ENCODE data around the gene RAB11FIP3. TPM values are rescaled to one million over a fixed set of nuclear protein-coding genes. Genes with fewer than 3 reads are reported as not detected.

Gene RAB11FIP3
- total and polyA plus RNA-seq, 2 of the 13 experiments (the other 11 are each of a cell fraction or from before 2014, with no cell fraction given): 34.3 to 57.6 TPM

- TF ChIP-seq RXRA (CRISPR knock-in tag; IDR thresholded peaks at IDR 0.05): 0 out of 2 replicates have a peak, but pooled peaks have one; percentile 42
Measured at GRCh38 chr16:564690-565418, 139.4 kb downstream of the RAB11FIP3 start (continued).

GRCh38 chr16:565419-566330 is 140.2 kb downstream of the RAB11FIP3 start:
- H3K27me3 ChIP-seq (ENCODE audit: control insufficient read depth in 1 of 2, insufficient read depth in 2 of 2, low read length in 2 of 2): peaks cover 16 to 52% of the 10 kb centered on the region in 2 experiments
- H3K79me2 ChIP-seq (ENCODE audit: insufficient read depth, low read length): peaks cover 4% of the 10 kb centered on the region
- no peak overlapping the region for H2AFZ ChIP-seq (ENCODE audit: low read length)
- peaks cover 69% of the 10 kb centered on the region for H3K4me1 ChIP-seq (ENCODE audit: insufficient read depth, low read length)
- peak; percentile 5; the same call in 1 of the 3 replicates for ATAC-seq
- peak overlapping the region; percentile 91 for H3K4me2 ChIP-seq (ENCODE audit: low read depth, low read length)
- POLR2A ChIA-PET: no interaction called here
- no peaks in the 10 kb centered on the region for H4K20me1 ChIP-seq (ENCODE audit: insufficient read depth, low read length)
- in situ Hi-C loops (cut with HindIII; ENCODE audit: extremely low pct_ligation_motif_present, low pct_unique_long_range_greater_than_20kb): no loop called here
- no TSS peak for BruUV-seq (replicated peaks)
- H3K4me3 ChIP-seq (replicated peaks in 1 of 3; ENCODE audit: insufficient read depth in 1 of 3, low read depth in 2 of 3, low read length in 3 of 3): peak overlapping the region; percentile 55 to 92 (median 65)
- intact Hi-C loops (cut with micrococcal nuclease; ENCODE audit: unreplicated experiment): loop anchor here (5.0 kb wide), 1 partner anchor 33 kb away; no protein-coding TSS in a partner anchor
- DNase-seq (ENCODE audit: low spot score): no peak
- CTCF ChIA-PET (ENCODE audit: low intra/inter-chr PET ratio, low total read pairs): no interaction called here
- no peak for FAIRE-seq
- no peaks in the 10 kb centered on the region for H3K9me3 ChIP-seq (ENCODE audit: low read length)
- H3K36me3 ChIP-seq (replicated peaks in 1 of 2; ENCODE audit: control insufficient read depth in 1 of 2, insufficient read depth in 2 of 2, low read length in 2 of 2): no peaks in the 10 kb centered on the region
- no peak overlapping the region for H3K27ac ChIP-seq (ENCODE audit: extremely low read length, insufficient read depth, low read length)
- 13% methylated on average over 10 of the region's 35 CpGs for WGBS (ENCODE audit: low lambda C conversion rate)
- H3K9ac ChIP-seq (ENCODE audit: insufficient read depth, low read depth, low read length): peak overlapping the region; percentile 18; the same call in 1 of the 2 replicates
- TF ChIP-seq RBAK (CRISPR knock-in tag; IDR thresholded peaks at IDR 0.05) (no peak), TEAD2 (CRISPR knock-in tag; IDR thresholded peaks at IDR 0.05) (no peak), SP5 (CRISPR knock-in tag; IDR thresholded peaks at IDR 0.05; ENCODE audit: borderline replicate concordance, low read depth) (no peak), PHF5A (CRISPR knock-in tag; IDR thresholded peaks at IDR 0.05; ENCODE audit: low read depth, unreplicated experiment) (no peak), HIC2 (CRISPR knock-in tag; IDR thresholded peaks at IDR 0.05; ENCODE audit: low read depth) (peak; percentile 28; the same call in 1 of the 2 replicates), PATZ1 (CRISPR knock-in tag; IDR thresholded peaks at IDR 0.05) (peak; percentile 13; the same call in 1 of the 2 replicates), SP4 (CRISPR knock-in tag; IDR thresholded peaks at IDR 0.05) (0 out of 2 replicates have a peak, but pooled peaks have one; percentile 5), ZNF558 (CRISPR knock-in tag; IDR thresholded peaks at IDR 0.05; ENCODE audit: borderline replicate concordance) (no peak), SMAD3 (CRISPR knock-in tag; IDR thresholded peaks at IDR 0.05) (no peak), AGO1 (IDR thresholded peaks at IDR 0.05; ENCODE audit: low read depth, low read length, poor library complexity, severe bottlenecking) (peak; percentile 12)
